Urinary bladder (tissue), 4 donors: ENCODE results near the gene SLC5A5. TPM values are rescaled to one million over a fixed set of nuclear protein-coding genes. Genes with fewer than 3 reads are reported as not detected.

ENCODE experiments used
- DNase-seq: peaks from one replicate; pipeline ENCODE4 v3.0.0-alpha.2; 2015; ENCODE audit errors: extremely low spot score
- H3K27ac ChIP-seq: one replicate; pipeline ENCODE4 v1.5.1; 2013; ENCODE audit warnings: low read depth, mild to moderate bottlenecking, moderate library complexity
- H3K36me3 ChIP-seq: one replicate; pipeline ENCODE4 v1.6.1; 2013; ENCODE audit warnings: mild to moderate bottlenecking, moderate library complexity; ENCODE audit not compliant: insufficient read depth
- H3K4me1 ChIP-seq: one replicate; pipeline ENCODE4 v1.6.1; 2013; ENCODE audit warnings: mild to moderate bottlenecking, moderate library complexity; ENCODE audit not compliant: insufficient read depth
- H3K4me3 ChIP-seq: one replicate; pipeline ENCODE4 v1.5.1; 2013; ENCODE audit warnings: low read depth, low read length
- WGBS: extraction: QIAGEN DNeasy Blood & Tissue Kit; methylation state at CpG from one replicate; pipeline ENCODE4 v1.1.7; 2013; 5-methylcytosine and 5-hydroxymethylcytosine counted together
- polyA plus RNA-seq: library from polyadenylated mRNA; stranded (reverse); fragments of 200-250 nt; gene quantifications from one replicate; pipeline ENCODE4 v1.2.3, GENCODE V29; 2013
- total RNA-seq: library from RNA; depleted of rRNA; stranded (reverse); fragments of >200 nt; gene quantifications from one replicate; pipeline ENCODE4 v1.2.3, GENCODE V29; 2014
- donor health status: healthy with polysubstance abuse.
- donor health status: healthy.

The SLC5A5 gene
- not detected for total RNA-seq
- polyA plus RNA-seq, result not detected

GRCh38 chr19:17871878-17872250 is at the start of gene SLC5A5:
Gene SLC5A5, plus strand, starts transcription at chr19:17871945. Its CDS starts 375 bp downstream, at chr19:17872320.
- no peak within 1 kb of the TSS for H3K27ac ChIP-seq
- 3% methylated on average over 26 of the region's 26 CpGs for WGBS
- no peaks in the 10 kb centered on the region for H3K36me3 ChIP-seq
- no peak within 1 kb of the TSS for H3K4me3 ChIP-seq
- no peak for DNase-seq
- no peaks in the 10 kb centered on the region for H3K4me1 ChIP-seq

DNA sequence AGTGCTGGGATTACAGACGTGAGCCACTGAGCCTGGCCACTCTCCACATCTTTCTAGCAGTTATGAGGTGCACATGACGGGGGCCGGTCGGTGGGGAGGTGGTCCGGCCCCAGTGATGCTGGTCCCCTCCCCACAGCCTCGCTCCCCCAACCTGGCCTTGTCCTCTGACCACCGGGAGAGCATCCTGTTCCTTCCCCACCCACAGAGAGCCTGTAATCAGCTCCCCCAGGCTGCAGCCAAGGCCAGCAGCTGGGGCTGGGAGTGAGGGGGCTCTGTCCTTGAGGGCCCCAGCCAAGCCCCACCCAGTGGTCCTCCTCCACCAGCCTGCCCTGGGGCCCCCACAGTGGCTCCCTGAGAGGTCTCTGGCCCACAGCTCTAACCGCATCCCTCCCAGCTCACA is 47.4 kb upstream of the SLC5A5 start:
- no peak overlapping the region for H3K27ac ChIP-seq
- 31% methylated on average over 8 of the region's 8 CpGs for WGBS

GRCh38 chr19:17826508-17827056 is 45.2 kb upstream of the SLC5A5 start:
- DNase-seq, result no peak
- H3K4me1 ChIP-seq, result no peaks in the 10 kb centered on the region
- 86% methylated on average over 13 of the region's 13 CpGs for WGBS
- H3K4me3 ChIP-seq, result no peak overlapping the region
- no peaks in the 10 kb centered on the region for H3K36me3 ChIP-seq
- H3K27ac ChIP-seq, result no peak overlapping the region

More for the DNA sequence above, 47.4 kb upstream of the SLC5A5 start:
- no peaks in the 10 kb centered on the region for H3K4me1 ChIP-seq
- no peaks in the 10 kb centered on the region for H3K36me3 ChIP-seq
- DNase-seq, result no peak
- H3K4me3 ChIP-seq, result no peak overlapping the region

GRCh38 chr19:17829855-17830566 is 41.7 kb upstream of the SLC5A5 start:
- 20% methylated on average over 29 of the region's 29 CpGs for WGBS
- Histone ChIP-seq H3K4me3 (no peak overlapping the region), H3K4me1 (no peaks in the 10 kb centered on the region), H3K36me3 (no peaks in the 10 kb centered on the region), H3K27ac (no peak overlapping the region)
- DNase-seq, result no peak

DNA sequence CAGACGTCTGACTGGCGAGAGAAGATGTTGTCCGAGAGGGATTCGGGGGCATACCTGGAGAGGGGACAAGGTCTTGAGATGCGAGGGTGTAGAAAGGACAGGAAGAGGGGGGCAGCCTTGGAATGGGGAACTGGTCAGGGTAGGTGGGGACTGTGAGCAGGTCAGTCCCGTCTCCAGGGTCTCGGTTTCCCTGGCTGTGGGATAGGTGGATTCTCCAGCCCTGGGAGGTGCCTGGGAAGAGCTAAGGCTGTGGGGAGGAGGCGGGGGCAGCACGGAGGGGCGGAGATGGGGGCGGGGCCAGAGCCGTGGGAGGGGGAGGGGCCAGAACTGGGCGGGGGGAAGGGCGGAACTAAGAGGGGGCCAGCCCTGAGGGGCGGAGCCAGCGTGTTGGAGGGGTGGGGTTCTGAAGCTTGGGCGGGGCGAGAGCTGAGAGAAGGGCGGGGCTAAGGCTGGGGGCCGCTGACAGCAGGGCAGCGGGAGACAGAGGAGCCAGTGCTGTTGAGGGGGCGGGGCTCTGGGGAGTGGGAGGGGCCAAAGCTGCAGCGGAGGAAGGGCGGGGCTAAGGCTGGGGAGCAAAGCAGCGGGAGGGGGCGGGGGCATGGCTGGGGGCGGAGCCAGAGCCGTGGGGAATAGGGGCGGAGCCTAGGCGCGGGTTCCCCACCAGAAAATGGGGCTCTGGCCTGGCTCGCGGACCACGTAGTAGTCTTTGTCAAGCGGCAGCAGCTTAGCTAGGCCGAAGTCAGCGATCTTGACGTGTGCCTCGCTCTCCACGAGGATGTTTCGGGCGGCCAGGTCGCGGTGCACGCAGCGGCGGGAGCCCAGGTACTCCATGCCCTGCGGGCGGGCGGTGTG is 41.0 kb upstream of the SLC5A5 start:
- H3K36me3 ChIP-seq, result no peaks in the 10 kb centered on the region
- 15% methylated on average over 50 of the region's 50 CpGs for WGBS
- no peak overlapping the region for H3K27ac ChIP-seq
- no peaks in the 10 kb centered on the region for H3K4me1 ChIP-seq
- DNase-seq, result peak; percentile 54
- H3K4me3 ChIP-seq, result no peak overlapping the region

DNA sequence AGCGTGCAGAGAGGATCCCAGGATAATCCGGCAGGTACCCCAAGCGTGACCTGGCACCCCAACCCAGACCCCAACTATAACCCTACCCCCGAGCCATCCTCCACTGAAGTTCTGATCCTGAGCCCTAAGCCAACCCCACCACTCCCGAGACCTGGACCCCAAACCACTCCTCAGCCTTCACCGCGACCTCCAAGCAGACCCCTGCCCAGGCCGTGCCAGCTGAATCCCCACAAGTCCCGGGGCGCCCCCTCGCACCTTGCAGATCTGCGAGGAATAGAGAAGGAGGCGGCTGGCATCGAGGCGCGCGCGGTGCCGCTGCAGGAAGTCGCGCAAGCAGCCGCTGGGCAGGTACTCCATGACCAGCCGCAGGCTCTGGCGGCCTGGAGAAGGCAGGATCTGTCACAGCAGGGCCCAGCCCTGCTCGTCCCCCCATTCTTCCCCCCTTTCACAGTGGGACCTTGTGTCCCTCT is 40.3 kb upstream of the SLC5A5 start:
- no peaks in the 10 kb centered on the region for H3K36me3 ChIP-seq
- H3K4me1 ChIP-seq, result no peaks in the 10 kb centered on the region
- WGBS, result 32% methylated on average over 25 of the region's 25 CpGs
- no peak overlapping the region for H3K27ac ChIP-seq
- H3K4me3 ChIP-seq, result no peak overlapping the region
- DNase-seq, result no peak

- H3K4me3 ChIP-seq, result no peak overlapping the region
- no peaks in the 10 kb centered on the region for H3K36me3 ChIP-seq
- DNase-seq, result no peak
- no peak overlapping the region for H3K27ac ChIP-seq
- no peaks in the 10 kb centered on the region for H3K4me1 ChIP-seq
- WGBS, result 86% methylated on average over 17 of the region's 17 CpGs
Observed at GRCh38 chr19:17832443-17833208, 39.1 kb upstream of the SLC5A5 start.

GRCh38 chr19:17834350-17835181 is 37.2 kb upstream of the SLC5A5 start:
- Histone ChIP-seq H3K27ac (no peak overlapping the region), H3K4me3 (no peak overlapping the region), H3K36me3 (no peaks in the 10 kb centered on the region), H3K4me1 (no peaks in the 10 kb centered on the region)
- no peak for DNase-seq
- WGBS, result 72% methylated on average over 27 of the region's 27 CpGs

DNA sequence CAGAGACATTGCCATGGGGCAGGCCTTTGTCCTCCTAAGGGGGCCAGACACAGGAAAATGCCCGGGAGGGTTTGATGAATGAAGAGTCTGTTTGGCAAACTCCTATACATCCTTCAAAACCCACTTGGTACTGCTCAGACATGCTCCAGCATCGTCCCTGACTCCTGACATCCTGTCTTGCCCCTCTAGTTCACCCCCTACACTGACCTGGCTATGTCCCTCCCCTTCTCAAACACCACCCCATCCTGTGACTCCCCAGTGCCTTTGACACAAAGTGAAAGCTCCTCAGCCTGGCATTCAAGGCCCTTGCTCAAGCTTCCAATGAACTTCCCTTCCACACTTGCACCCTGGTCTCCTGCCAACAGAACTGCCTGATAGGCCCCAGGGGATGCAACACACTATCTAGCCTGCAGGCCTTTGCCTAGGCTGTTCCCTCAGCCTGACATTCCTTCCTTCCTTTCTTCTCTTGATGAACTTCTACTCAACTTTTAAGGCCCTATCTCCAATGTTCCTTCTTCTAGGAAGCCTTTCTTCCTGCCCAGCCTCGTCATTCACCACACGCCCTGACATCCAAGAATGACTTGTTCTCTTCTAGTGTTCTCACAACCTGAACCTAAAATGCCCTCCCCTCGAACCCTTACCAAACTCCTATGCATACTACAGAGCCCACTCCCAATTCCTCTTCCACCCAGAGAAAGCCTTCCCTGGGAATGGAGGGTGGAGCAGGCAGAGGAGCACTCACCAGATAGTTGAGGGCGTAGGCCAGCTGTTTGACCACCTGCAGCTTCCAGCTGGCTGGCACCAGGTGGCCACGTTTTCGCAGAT is 36.4 kb upstream of the SLC5A5 start:
- DNase-seq, result no peak

DNA sequence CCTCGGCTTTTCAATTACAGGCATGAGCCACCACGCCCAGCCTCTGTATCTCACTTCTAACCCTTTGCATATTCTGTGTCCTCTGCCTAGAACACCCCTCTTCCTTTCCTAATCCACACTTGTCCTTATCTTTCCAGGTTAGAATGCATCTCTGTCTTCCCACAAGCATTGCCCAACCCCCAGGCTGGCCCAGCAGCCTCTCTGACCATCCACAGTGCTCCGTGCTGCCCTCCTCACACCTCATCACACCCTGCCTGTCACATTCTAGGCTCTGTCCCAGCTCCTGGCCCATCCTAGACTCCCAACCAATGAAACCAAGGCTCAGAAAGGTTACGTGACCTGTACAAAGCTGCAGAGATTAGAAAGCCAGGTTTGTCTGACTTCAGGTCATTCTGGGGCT is 35.2 kb upstream of the SLC5A5 start:
- H3K4me3 ChIP-seq, result no peak overlapping the region
- no peaks in the 10 kb centered on the region for H3K4me1 ChIP-seq
- 65% methylated on average over 4 of the region's 4 CpGs for WGBS
- no peak for DNase-seq
- H3K27ac ChIP-seq, result no peak overlapping the region
- no peaks in the 10 kb centered on the region for H3K36me3 ChIP-seq

More for the DNA sequence above, 36.4 kb upstream of the SLC5A5 start:
- H3K4me3 ChIP-seq, result no peak overlapping the region
- no peaks in the 10 kb centered on the region for H3K36me3 ChIP-seq
- no peaks in the 10 kb centered on the region for H3K4me1 ChIP-seq
- 76% methylated on average over 8 of the region's 8 CpGs for WGBS
- H3K27ac ChIP-seq, result no peak overlapping the region

DNA sequence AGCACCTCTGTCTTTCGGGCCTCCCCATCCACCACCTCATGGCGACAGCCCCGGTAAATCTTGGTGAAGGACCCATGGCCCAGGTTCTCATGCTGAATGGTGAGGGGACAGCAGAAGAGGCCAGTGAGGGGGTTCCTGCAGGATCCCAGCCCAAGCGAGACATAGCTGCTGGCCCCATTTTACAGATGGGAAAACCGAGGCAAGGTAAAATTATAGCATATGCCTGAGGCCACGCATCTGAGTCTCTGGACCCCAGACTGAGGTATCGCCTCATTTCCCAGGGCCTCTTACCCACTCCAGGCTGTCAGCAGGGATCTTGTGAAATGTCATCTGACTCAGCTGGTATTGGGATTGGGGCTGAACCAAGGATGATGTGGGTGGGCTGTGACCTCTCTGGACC is 33.8 kb upstream of the SLC5A5 start:
- 93% methylated on average over 7 of the region's 7 CpGs for WGBS
- DNase-seq, result no peak
- Histone ChIP-seq H3K4me3 (no peak overlapping the region), H3K36me3 (no peaks in the 10 kb centered on the region), H3K4me1 (no peaks in the 10 kb centered on the region), H3K27ac (no peak overlapping the region)

GRCh38 chr19:17840019-17840418 is 31.7 kb upstream of the SLC5A5 start:
- H3K4me1 ChIP-seq, result no peaks in the 10 kb centered on the region
- no peaks in the 10 kb centered on the region for H3K36me3 ChIP-seq
- H3K27ac ChIP-seq, result no peak overlapping the region
- no peak for DNase-seq
- 83% methylated on average over 6 of the region's 6 CpGs for WGBS
- no peak overlapping the region for H3K4me3 ChIP-seq
